HepG2 (cell line): ENCODE results near the gene ZC3H18. TPM values are rescaled to one million over a fixed set of nuclear protein-coding genes. Genes with fewer than 3 reads are reported as not detected.

Source experiments
- ARHGAP35 ChIP-seq: sonication (generic); formaldehyde crosslinking; IDR thresholded peaks from 2 replicates; pipeline ENCODE4 v1.9.0; 2022; ENCODE audit warnings: mild to moderate bottlenecking, inconsistent platforms, moderate library complexity, missing genetic modification reagents, borderline replicate concordance
- BRD4 ChIP-seq: sonication (generic); formaldehyde crosslinking; IDR thresholded peaks from 2 replicates; pipeline ENCODE4 v1.4.0; 2020; ENCODE audit warnings: missing genetic modification reagents
- CBX2 ChIP-seq, 2 experiments: fragments of 200-600 bp in 1 of 2; sonication (generic); formaldehyde crosslinking in 1 of 2; IDR thresholded peaks; 2 replicates each; pipeline versions ENCODE4 v1.7.0 to v1.8.1; 2018 to 2022; ENCODE audit warnings: low read depth in 2 of 2, low read length in 1 of 2, mild to moderate bottlenecking in 1 of 2, missing genetic modification reagents in 1 of 2
- FOSL2 ChIP-seq: sonication (generic); formaldehyde crosslinking; IDR thresholded peaks from 2 replicates; pipeline ENCODE4 v1.4.0; 2020; ENCODE audit warnings: missing genetic modification reagents
- MLLT10 ChIP-seq: sonication (generic); formaldehyde crosslinking; IDR thresholded peaks from 2 replicates; pipeline ENCODE4 v1.4.0; 2020; ENCODE audit warnings: missing genetic modification reagents
- NR1H2 ChIP-seq: sonication (generic); formaldehyde crosslinking; IDR thresholded peaks from 2 replicates; pipeline ENCODE4 v1.8.1; 2022; ENCODE audit warnings: low read depth, missing genetic modification reagents, borderline replicate concordance
- RFX3 ChIP-seq: IDR thresholded peaks from 2 replicates; pipeline ENCODE4 v1.6.1; 2016; ENCODE audit warnings: missing biosample characterization, missing genetic modification reagents
- SOX6 ChIP-seq, 2 experiments: fragments of 450-650 bp in 1 of 2; sonication (generic) in 1 of 2; formaldehyde crosslinking in 1 of 2; IDR thresholded peaks; 2 replicates each; pipeline versions ENCODE4 v1.4.0 to v1.6.1; 2017 to 2020; ENCODE audit warnings: antibody characterized with exemption in 1 of 2, mild to moderate bottlenecking in 1 of 2, missing genetic modification reagents in 1 of 2
- XRCC5 ChIP-seq: fragments of 200-400 bp; formaldehyde crosslinking; optimal IDR thresholded peaks from 2 replicates; pipeline ENCODE3; 2017; ENCODE audit warnings: mild to moderate bottlenecking, low read length
- ZFP36L1 ChIP-seq: sonication (generic); formaldehyde crosslinking; IDR thresholded peaks from 2 replicates; pipeline ENCODE4 v1.8.0; 2022; ENCODE audit warnings: mild to moderate bottlenecking, missing genetic modification reagents, moderate library complexity
- ZNF136 ChIP-seq: sonication (generic); formaldehyde crosslinking; IDR thresholded peaks from 2 replicates; pipeline ENCODE4 v1.8.1; 2022; ENCODE audit warnings: low read depth, mild to moderate bottlenecking, moderate library complexity, missing genetic modification reagents
- ZNF382 ChIP-seq: sonication (generic); formaldehyde crosslinking; IDR thresholded peaks from 2 replicates; pipeline ENCODE4 v1.5.0; 2020; ENCODE audit warnings: missing genetic modification reagents, mild to moderate bottlenecking, borderline replicate concordance
- ZNF839 ChIP-seq: sonication (generic); formaldehyde crosslinking; IDR thresholded peaks from 2 replicates; pipeline ENCODE4 v1.4.0; 2020; ENCODE audit warnings: missing genetic modification reagents, mild to moderate bottlenecking, borderline replicate concordance
- polyA plus RNA-seq, 8 experiments: library from polyadenylated mRNA; depleted of rRNA in 3 of 8; stranded (reverse) in 7 of 8; unstranded in 1 of 8; fragments of >200 nt; fragmentation: Illumina TruSeq in 4 of 8; extraction: Trizol in 4 of 8; gene quantifications; 2 replicates each; pipeline versions ENCODE4 v1.2.1 to v1.2.3, GENCODE V29; 2011 to 2016; ENCODE audit warnings: low read depth in 4 of 8, missing spikeins in 1 of 8, mixed read lengths in 1 of 8; ENCODE audit not compliant: insufficient read depth in 1 of 8
- total RNA-seq, 5 experiments: library from RNA; depleted of rRNA; stranded (reverse); fragments of >200 nt; fragmentation: Illumina TruSeq; extraction: Trizol; gene quantifications; 2 replicates each; pipeline ENCODE4 v1.2.3, GENCODE V29; 2016; ENCODE audit warnings: low read depth in 1 of 5
- TF ChIP-seq, protein P1 (sequence below): sonication (generic); formaldehyde crosslinking; IDR thresholded peaks from one replicate; pipeline ENCODE4 v1.5.1; 2020; ENCODE audit warnings: mild to moderate bottlenecking, missing genetic modification reagents; ENCODE audit errors: not compliant biosample characterization
- TF ChIP-seq, protein P2 (sequence below): sonication (generic); formaldehyde crosslinking; IDR thresholded peaks from 2 replicates; pipeline ENCODE4 v1.4.0; 2020; ENCODE audit warnings: missing genetic modification reagents
- TF ChIP-seq, protein P3 (sequence below): sonication (generic); formaldehyde crosslinking; IDR thresholded peaks from 2 replicates; pipeline ENCODE4 v1.4.0; 2020; ENCODE audit warnings: low read depth, mild to moderate bottlenecking, missing genetic modification reagents

Gene ZC3H18
- total and polyA plus RNA-seq, 2 of the 13 experiments (the other 11 are each of a cell fraction or from before 2014, with no cell fraction given) = 11.2 to 27.4 TPM

DNA sequence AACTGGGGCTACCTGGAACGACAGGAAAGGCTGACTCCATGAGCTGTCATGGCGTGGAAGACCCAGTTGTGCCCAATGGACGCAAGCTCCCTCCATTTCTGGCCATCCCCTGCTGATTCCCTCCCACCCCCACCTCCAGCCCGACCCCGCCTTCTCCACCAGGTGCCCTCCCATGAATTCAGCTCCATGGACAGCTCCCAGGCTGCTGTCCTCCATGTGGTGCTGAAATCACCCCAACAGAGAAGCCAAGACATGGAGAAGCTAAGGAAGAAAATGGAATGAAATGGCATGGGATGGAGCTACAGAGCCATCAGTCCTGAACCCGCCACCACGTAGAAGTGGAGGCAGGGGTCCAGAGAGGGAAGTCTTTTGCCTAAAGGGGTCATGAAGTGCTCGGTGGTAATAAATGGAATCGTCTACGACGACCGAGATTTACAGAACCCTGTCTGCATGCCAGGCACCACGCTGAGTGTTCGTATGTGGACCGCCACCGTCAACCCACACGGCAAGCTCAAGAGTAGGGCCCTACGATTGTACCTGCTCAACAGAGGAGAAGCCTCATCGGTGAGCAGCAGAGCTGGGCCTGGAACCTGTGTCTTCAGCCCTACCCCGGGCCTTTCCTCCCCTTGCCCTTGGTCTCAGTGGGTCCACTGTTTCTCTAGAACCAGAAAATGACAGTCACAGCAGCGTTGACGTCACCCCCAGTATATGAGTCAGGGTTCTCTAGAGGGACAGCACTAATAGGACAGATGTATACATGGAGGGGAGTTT is 9.3 kb upstream of the ZC3H18 start (continued):
- TF ChIP-seq, protein P1, sequence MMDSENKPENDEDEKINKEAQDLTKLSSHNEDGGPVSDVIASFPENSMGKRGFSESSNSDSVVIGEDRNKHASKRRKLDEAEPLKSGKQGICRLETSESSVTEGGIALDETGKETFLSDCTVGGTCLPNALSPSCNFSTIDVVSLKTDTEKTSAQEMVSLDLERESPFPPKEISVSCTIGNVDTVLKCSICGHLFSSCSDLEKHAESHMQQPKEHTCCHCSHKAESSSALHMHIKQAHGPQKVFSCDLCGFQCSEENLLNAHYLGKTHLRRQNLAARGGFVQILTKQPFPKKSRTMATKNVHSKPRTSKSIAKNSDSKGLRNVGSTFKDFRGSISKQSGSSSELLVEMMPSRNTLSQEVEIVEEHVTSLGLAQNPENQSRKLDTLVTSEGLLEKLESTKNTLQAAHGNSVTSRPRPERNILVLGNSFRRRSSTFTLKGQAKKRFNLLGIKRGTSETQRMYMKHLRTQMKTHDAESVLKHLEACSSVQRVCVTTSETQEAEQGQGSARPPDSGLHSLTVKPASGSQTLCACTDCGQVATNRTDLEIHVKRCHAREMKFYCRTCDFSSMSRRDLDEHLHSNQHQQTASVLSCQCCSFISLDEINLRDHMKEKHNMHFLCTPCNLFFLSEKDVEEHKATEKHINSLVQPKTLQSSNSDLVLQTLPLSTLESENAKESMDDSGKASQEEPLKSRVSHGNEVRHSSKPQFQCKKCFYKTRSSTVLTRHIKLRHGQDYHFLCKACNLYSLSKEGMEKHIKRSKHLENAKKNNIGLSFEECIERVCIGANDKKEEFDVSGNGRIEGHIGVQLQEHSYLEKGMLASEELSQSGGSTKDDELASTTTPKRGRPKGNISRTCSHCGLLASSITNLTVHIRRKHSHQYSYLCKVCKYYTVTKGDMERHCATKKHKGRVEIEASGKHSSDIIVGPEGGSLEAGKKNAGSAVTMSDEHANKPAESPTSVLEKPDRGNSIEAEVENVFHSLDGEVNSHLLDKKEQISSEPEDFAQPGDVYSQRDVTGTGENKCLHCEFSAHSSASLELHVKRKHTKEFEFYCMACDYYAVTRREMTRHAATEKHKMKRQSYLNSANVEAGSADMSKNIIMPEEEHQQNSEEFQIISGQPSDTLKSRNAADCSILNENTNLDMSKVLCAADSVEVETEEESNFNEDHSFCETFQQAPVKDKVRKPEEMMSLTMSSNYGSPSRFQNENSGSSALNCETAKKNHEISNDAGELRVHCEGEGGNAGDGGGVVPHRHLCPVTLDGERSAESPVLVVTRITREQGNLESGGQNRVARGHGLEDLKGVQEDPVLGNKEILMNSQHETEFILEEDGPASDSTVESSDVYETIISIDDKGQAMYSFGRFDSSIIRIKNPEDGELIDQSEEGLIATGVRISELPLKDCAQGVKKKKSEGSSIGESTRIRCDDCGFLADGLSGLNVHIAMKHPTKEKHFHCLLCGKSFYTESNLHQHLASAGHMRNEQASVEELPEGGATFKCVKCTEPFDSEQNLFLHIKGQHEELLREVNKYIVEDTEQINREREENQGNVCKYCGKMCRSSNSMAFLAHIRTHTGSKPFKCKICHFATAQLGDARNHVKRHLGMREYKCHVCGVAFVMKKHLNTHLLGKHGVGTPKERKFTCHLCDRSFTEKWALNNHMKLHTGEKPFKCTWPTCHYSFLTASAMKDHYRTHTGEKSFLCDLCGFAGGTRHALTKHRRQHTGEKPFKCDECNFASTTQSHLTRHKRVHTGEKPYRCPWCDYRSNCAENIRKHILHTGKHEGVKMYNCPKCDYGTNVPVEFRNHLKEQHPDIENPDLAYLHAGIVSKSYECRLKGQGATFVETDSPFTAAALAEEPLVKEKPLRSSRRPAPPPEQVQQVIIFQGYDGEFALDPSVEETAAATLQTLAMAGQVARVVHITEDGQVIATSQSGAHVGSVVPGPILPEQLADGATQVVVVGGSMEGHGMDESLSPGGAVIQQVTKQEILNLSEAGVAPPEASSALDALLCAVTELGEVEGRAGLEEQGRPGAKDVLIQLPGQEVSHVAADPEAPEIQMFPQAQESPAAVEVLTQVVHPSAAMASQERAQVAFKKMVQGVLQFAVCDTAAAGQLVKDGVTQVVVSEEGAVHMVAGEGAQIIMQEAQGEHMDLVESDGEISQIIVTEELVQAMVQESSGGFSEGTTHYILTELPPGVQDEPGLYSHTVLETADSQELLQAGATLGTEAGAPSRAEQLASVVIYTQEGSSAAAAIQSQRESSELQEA = peak; percentile 77
- TF ChIP-seq ZNF839 (CRISPR knock-in tag) (peak; percentile 76; the same call in 1 of the 2 replicates), ARHGAP35 (CRISPR knock-in tag) (peak; percentile 99), RFX3 (CRISPR knock-in tag) (peak; percentile 83), CBX2 (IDR thresholded peaks at IDR 0.05; ENCODE audit: low read depth, low read length) (no peak), CBX2 (CRISPR knock-in tag; IDR thresholded peaks at IDR 0.05; ENCODE audit: low read depth) (peak; percentile 95; the same call in 1 of the 2 replicates), MLLT10 (peak; percentile 89; the same call in 1 of the 2 replicates), XRCC5 (no peak), SOX6 (IDR thresholded peaks at IDR 0.05) (no peak), SOX6 (CRISPR knock-in tag; IDR thresholded peaks at IDR 0.05) (no peak), ZNF382 (CRISPR knock-in tag) (no peak), NR1H2 (CRISPR knock-in tag) (peak; percentile 98), BRD4 (CRISPR knock-in tag) (no peak), ZFP36L1 (CRISPR knock-in tag) (peak; percentile 99), ZNF136 (peak; percentile 92; the same call in 1 of the 2 replicates), FOSL2 (CRISPR knock-in tag) (peak; percentile 87)
- TF ChIP-seq, protein P2, sequence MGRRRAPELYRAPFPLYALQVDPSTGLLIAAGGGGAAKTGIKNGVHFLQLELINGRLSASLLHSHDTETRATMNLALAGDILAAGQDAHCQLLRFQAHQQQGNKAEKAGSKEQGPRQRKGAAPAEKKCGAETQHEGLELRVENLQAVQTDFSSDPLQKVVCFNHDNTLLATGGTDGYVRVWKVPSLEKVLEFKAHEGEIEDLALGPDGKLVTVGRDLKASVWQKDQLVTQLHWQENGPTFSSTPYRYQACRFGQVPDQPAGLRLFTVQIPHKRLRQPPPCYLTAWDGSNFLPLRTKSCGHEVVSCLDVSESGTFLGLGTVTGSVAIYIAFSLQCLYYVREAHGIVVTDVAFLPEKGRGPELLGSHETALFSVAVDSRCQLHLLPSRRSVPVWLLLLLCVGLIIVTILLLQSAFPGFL = peak; percentile 99
- TF ChIP-seq, protein P3, sequence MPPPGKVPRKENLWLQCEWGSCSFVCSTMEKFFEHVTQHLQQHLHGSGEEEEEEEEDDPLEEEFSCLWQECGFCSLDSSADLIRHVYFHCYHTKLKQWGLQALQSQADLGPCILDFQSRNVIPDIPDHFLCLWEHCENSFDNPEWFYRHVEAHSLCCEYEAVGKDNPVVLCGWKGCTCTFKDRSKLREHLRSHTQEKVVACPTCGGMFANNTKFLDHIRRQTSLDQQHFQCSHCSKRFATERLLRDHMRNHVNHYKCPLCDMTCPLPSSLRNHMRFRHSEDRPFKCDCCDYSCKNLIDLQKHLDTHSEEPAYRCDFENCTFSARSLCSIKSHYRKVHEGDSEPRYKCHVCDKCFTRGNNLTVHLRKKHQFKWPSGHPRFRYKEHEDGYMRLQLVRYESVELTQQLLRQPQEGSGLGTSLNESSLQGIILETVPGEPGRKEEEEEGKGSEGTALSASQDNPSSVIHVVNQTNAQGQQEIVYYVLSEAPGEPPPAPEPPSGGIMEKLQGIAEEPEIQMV = peak; percentile 91; the same call in 1 of the 2 replicates
